K562 (cell line): Measurements from ENCODE around the gene PLA2G3. TPM values are rescaled to one million over a fixed set of nuclear protein-coding genes. Genes with fewer than 3 reads are reported as not detected.
"Not testable (repeated sequence)": the region's sequence is repeated elsewhere in the genome, so short reads cannot be mapped to it uniquely, and the experiment has no call there.

ENCODE experiments used
- ATAC-seq: fragments of 200-7000 bp; cut with Tn5 transposase; 3 replicates; pipeline ENCODE4 v1.9.1; 2020; ENCODE audit warnings: moderate library complexity
- BruUV-seq: library from RNA; stranded (reverse); fragments of 400-500 nt; replicated peaks from 2 replicates; lab custom pipeline; 2021; lab: Mats Ljungman, UMichigan
- CTCF ChIA-PET: fragments of 300-600 bp; formaldehyde crosslinking; extraction: SDS; loops from one replicate; lab custom pipeline; 2021; ENCODE audit warnings: low intra/inter-chr PET ratio; lab: Yijun Ruan, JAX
- POLR2A ChIA-PET: fragments of 300-600, 350-650 bp; sonication (Branson Sonifier 250); formaldehyde crosslinking; extraction: SDS; loops from one replicate; lab custom pipeline; 2021; ENCODE audit warnings: antibody characterized with exemption, inconsistent platforms; lab: Yijun Ruan, JAX
- DNase-seq, 4 experiments: peaks; one replicate each; pipeline versions ENCODE4 v3.0.0 to v3.0.0-alpha.2; 2011 to 2018; ENCODE audit warnings: low spot score in 3 of 4, mixed read lengths in 3 of 4; ENCODE audit errors: extremely low read depth in 1 of 4
- FAIRE-seq: peaks from 2 replicates; lab custom pipeline; 2011; peaks lifted over from hg19 to GRCh38; lab: Jason Lieb, UNC
- H2AFZ ChIP-seq: 2 replicates; pipeline ENCODE4 v1.6.0; 2011; ENCODE audit warnings: low read depth, low read length, control low read depth, inconsistent platforms
- H3K27ac ChIP-seq: fragments of 200-600 bp; 3 replicates; pipeline ENCODE4 v1.8.0; 2011; ENCODE audit warnings: low read depth, mild to moderate bottlenecking, control low read depth, inconsistent platforms, low read length, moderate library complexity, mixed read lengths; ENCODE audit errors: extremely low read depth
- H3K27me3 ChIP-seq, 2 experiments: fragments of 300-600 bp in 1 of 2; 2 replicates in 1 of 2; 3 replicates in 1 of 2; pipeline versions ENCODE4 v1.6.0 to v1.8.0; 2011; ENCODE audit warnings: inconsistent platforms in 2 of 2, low read length in 2 of 2, mild to moderate bottlenecking in 1 of 2, mixed read lengths in 1 of 2, moderate library complexity in 1 of 2; ENCODE audit not compliant: control insufficient read depth in 2 of 2, insufficient read depth in 2 of 2
- H3K36me3 ChIP-seq: fragments of 300-600 bp; 3 replicates; pipeline ENCODE4 v1.8.0; 2011; ENCODE audit warnings: mild to moderate bottlenecking, low read length, inconsistent platforms; ENCODE audit not compliant: control insufficient read depth, insufficient read depth
- H3K4me1 ChIP-seq, 2 experiments: fragments of 200-600 bp in 1 of 2; replicated peaks in 1 of 2; 2 replicates in 1 of 2; 3 replicates in 1 of 2; pipeline versions ENCODE4 v1.5.1 to v1.8.0; 2011; ENCODE audit warnings: inconsistent platforms in 2 of 2, low read length in 2 of 2, mild to moderate bottlenecking in 1 of 2, mixed read lengths in 1 of 2, moderate library complexity in 1 of 2; ENCODE audit not compliant: control insufficient read depth in 2 of 2, insufficient read depth in 2 of 2
- H3K4me2 ChIP-seq: 2 replicates; pipeline ENCODE4 v1.6.1; 2011; ENCODE audit warnings: low read length, control low read depth, inconsistent platforms, mixed read lengths; ENCODE audit not compliant: insufficient read depth
- H3K4me3 ChIP-seq: fragments of 200-600 bp; sonication (generic), shearing (Covaris generic); 2 replicates; pipeline ENCODE4 v1.5.1; 2016; ENCODE audit warnings: control low read depth, inconsistent platforms
- H3K79me2 ChIP-seq: fragments of 200-600 bp; 3 replicates; pipeline ENCODE4 v1.8.0; 2011; ENCODE audit warnings: low read length, inconsistent platforms; ENCODE audit not compliant: control insufficient read depth, insufficient read depth
- H3K9ac ChIP-seq, 2 experiments: 2 replicates each; pipeline versions ENCODE4 v1.6.0 to v1.6.1; 2011; ENCODE audit warnings: low read depth in 2 of 2, low read length in 2 of 2, control low read depth in 1 of 2, inconsistent platforms in 1 of 2, mild to moderate bottlenecking in 1 of 2, mixed read lengths in 1 of 2; ENCODE audit not compliant: insufficient read depth in 1 of 2
- H3K9me1 ChIP-seq: one replicate; pipeline ENCODE4 v1.6.0; 2011; ENCODE audit warnings: inconsistent platforms, mild to moderate bottlenecking, low read length, moderate library complexity; ENCODE audit not compliant: control insufficient read depth, insufficient read depth
- H3K9me3 ChIP-seq: replicated peaks from 2 replicates; pipeline ENCODE4 v1.5.1; 2011; ENCODE audit warnings: low read depth, low read length, inconsistent platforms; ENCODE audit not compliant: control insufficient read depth, insufficient read depth
- H4K20me1 ChIP-seq: replicated peaks from 2 replicates; pipeline ENCODE4 v1.6.1; 2011; ENCODE audit warnings: low read length, inconsistent platforms, mixed read lengths; ENCODE audit not compliant: control insufficient read depth, insufficient read depth
- ASH1L ChIP-seq: fragments of 450-650 bp; IDR thresholded peaks from 2 replicates; pipeline ENCODE4 v1.6.1; 2018; ENCODE audit warnings: borderline replicate concordance, mild to moderate bottlenecking, low read depth; ENCODE audit not compliant: partially characterized antibody
- FOS ChIP-seq: IDR thresholded peaks from 3 replicates; pipeline ENCODE4 v1.6.1; 2011; ENCODE audit not compliant: insufficient read length; ENCODE audit errors: extremely low read depth
- NEUROD1 ChIP-seq: fragments of 150-350 bp; IDR thresholded peaks from 2 replicates; pipeline ENCODE4 v1.6.1; 2014; ENCODE audit warnings: borderline replicate concordance, low read length, low read depth; ENCODE audit not compliant: partially characterized antibody
- NFIC ChIP-seq: fragments of 450-650 bp; IDR thresholded peaks from 2 replicates; pipeline ENCODE4 v1.6.1; 2017; ENCODE audit warnings: mild to moderate bottlenecking, inconsistent platforms
- NFYB ChIP-seq: IDR thresholded peaks from 2 replicates; pipeline ENCODE4 v1.6.1; 2011; ENCODE audit warnings: mild to moderate bottlenecking, moderate library complexity; ENCODE audit not compliant: insufficient read length; ENCODE audit errors: extremely low read depth
- RBM25 ChIP-seq: fragments of 200-400 bp; formaldehyde crosslinking; IDR thresholded peaks from 2 replicates; pipeline ENCODE4 v1.6.1; 2018; ENCODE audit warnings: low read length, low read depth, moderate library complexity; ENCODE audit not compliant: severe bottlenecking
- SUPT5H ChIP-seq: fragments of 450-650 bp; IDR thresholded peaks from 2 replicates; pipeline ENCODE4 v1.6.1; 2016
- ZFX ChIP-seq: sonication (generic); formaldehyde crosslinking; IDR thresholded peaks from 2 replicates; pipeline ENCODE4 v1.8.0; 2022; ENCODE audit warnings: mild to moderate bottlenecking, missing genetic modification reagents, moderate library complexity
- ZNF316 ChIP-seq: fragments of 450-650 bp; IDR thresholded peaks from 2 replicates; pipeline ENCODE4 v1.6.1; 2016
- ZNF384 ChIP-seq: IDR thresholded peaks from 2 replicates; pipeline ENCODE4 v1.6.1; 2012; ENCODE audit warnings: low read depth, low read length, improper control_type of control experiment
- WGBS: fragments of 100-300 bp; shearing (Covaris generic); methylation state at CpG from one replicate; pipeline ENCODE4 v1.1.6; 2016; ENCODE audit warnings: low coverage, mixed read lengths; ENCODE audit not compliant: insufficient coverage; ENCODE audit errors: missing lambda C conversion rate; 5-methylcytosine and 5-hydroxymethylcytosine counted together
- in situ Hi-C: fragments of 300-500 bp; cut with MboI; formaldehyde crosslinking; loops from 4 replicates; pipeline ENCODE4 v1.15.0; 2018; ENCODE audit warnings: inconsistent platforms, mixed read lengths
- intact Hi-C: fragments of 100-400 bp; cut with micrococcal nuclease; formaldehyde crosslinking; loops from 2 replicates; pipeline ENCODE4 v1.14.2; 2022
- polyA plus RNA-seq, 8 experiments: library from polyadenylated mRNA; depleted of rRNA in 4 of 8; stranded (reverse) in 5 of 8; unstranded in 3 of 8; fragments of >200 nt; fragmentation: Nextera tagmentation in 2 of 8; fragmentation: Illumina TruSeq in 1 of 8; extraction: Ambion mirVana in 2 of 8; extraction: Trizol in 1 of 8; gene quantifications; 2 replicates each; pipeline versions ENCODE4 v1.2.1 to v1.2.3, GENCODE V29; 2011 to 2014; ENCODE audit warnings: inconsistent platforms in 1 of 8, missing spikeins in 1 of 8
- total RNA-seq, 7 experiments: library from RNA; depleted of rRNA in 6 of 7; stranded (reverse); fragments of >200 nt in 6 of 7; fragmentation: Illumina TruSeq in 2 of 7; extraction: Trizol in 2 of 7; gene quantifications; 2 replicates each; pipeline versions ENCODE4 v1.2.1 to v1.2.3, GENCODE V29; 2011 to 2021; ENCODE audit warnings: low replicate concordance in 1 of 7
- TF ChIP-seq, protein P1 (sequence below): fragments of 250-450 bp; sonication (Bioruptor Pico); IDR thresholded peaks from 2 replicates; pipeline ENCODE4 v1.8.0; 2022; ENCODE audit warnings: moderate library complexity, mild to moderate bottlenecking, inconsistent platforms
- TF ChIP-seq, protein P2 (sequence below): sonication (generic); formaldehyde crosslinking; IDR thresholded peaks from 2 replicates; pipeline ENCODE4 v1.8.0; 2022; ENCODE audit warnings: mild to moderate bottlenecking, missing genetic modification reagents, borderline replicate concordance

Gene PLA2G3
- total and polyA plus RNA-seq, 9 of the 15 experiments (the other 6 are each of a cell fraction or from before 2014, with no cell fraction given) = 0.18 to 1.4 (median 0.64) TPM

DNA sequence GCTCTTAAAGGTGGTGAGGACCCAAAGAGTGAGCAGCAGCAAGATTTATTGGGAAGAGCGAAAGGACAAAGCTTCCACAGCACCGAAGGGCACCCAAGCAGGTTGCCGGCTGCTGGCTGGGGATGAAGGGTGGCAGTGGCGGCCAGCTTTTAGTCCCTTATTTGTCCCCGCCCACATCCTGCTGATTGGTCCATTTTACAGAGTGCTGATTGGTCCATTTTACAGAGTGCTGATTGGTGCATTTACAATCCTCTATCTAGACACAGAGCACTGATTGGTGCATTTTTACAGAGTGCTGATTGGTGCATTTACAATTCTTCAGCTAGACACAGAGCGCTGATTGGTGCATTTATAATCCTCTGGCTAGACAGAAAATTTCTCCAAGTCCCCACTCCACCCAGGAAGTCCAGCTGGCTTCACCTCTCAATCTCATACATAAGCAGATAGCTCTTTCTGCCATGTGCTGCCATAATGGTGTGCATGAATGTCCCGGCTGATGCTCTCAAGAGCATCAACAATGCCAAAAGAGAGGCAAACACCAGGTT lies 27.7 kb downstream of the PLA2G3 start:
- H3K4me3 ChIP-seq, DNase-seq, H3K27ac ChIP-seq, H4K20me1 ChIP-seq, H2AFZ ChIP-seq, CTCF ChIA-PET, in situ Hi-C loops, H3K9ac ChIP-seq, POLR2A ChIA-PET, ATAC-seq, H3K36me3 ChIP-seq, H3K9me1 ChIP-seq, H3K27me3 ChIP-seq, H3K79me2 ChIP-seq, H3K4me2 ChIP-seq, FAIRE-seq, intact Hi-C loops, H3K9me3 ChIP-seq, BruUV-seq, H3K4me1 ChIP-seq: not testable (repeated sequence)
- TF ChIP-seq ZNF316 = peak; percentile 48
- TF ChIP-seq RBM25 = peak; percentile 64
- peak; percentile 86 for TF ChIP-seq NFYB
- TF ChIP-seq FOS = peak; percentile 24
- TF ChIP-seq ASH1L = peak; percentile 68
- 56% methylated on average over 5 of the region's 7 CpGs for WGBS

DNA sequence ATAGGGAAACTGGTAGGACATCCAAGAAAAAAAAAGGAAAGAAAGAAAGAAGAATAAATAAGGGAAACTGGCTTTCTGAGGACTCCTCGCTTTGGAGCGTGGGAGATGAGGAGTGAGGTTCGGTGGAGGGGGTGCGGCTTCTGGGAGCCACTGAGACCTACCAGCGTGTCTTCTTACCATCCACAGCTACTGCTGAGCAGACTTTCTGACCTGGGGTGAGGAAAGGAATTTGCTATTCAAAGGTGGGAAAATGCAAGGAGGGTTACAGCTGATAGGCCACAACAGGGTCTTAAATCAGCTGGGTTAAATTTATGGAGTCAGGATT lies 32.5 kb downstream of the PLA2G3 start:
- FAIRE-seq = no peak
- H3K27ac ChIP-seq = peak overlapping the region; percentile 68
- 8% methylated on average over 5 of the region's 5 CpGs for WGBS
- no peaks in the 10 kb centered on the region; the same call in 1 of the 2 replicates for H3K9me3 ChIP-seq
- peak overlapping the region; percentile 99 for H2AFZ ChIP-seq
- H3K4me3 ChIP-seq = peak overlapping the region; percentile 35
- no peaks in the 10 kb centered on the region for H4K20me1 ChIP-seq
- no peaks in the 10 kb centered on the region for H3K79me2 ChIP-seq
- peak overlapping the region; percentile 73 to 75 for H3K9ac ChIP-seq
- no peaks in the 10 kb centered on the region for H3K9me1 ChIP-seq
- no peak for DNase-seq
- H3K27me3 ChIP-seq = no peaks in the 10 kb centered on the region
- ChIA-PET CTCF (interaction anchor here (0.6 to 2.3 kb wide), 3 partner anchors 41 to 124 kb away, joined by 3 to 18 read pairs (median 5); no protein-coding TSS in a partner anchor), POLR2A (interaction anchor here (0.5 to 1.6 kb wide), 11 partner anchors 9 to 1629 kb away, joined by 3 to 8 read pairs (median 4); partner anchors contain the start of gene RNF185)
- in situ Hi-C loops = no loop called here
- no peaks in the 10 kb centered on the region for H3K36me3 ChIP-seq
- peaks cover under 1 to 17% of the 10 kb centered on the region in 2 experiments; a peak in 4 of 5 replicates for H3K4me1 ChIP-seq
- H3K4me2 ChIP-seq = peak overlapping the region; percentile 91
- BruUV-seq = no TSS peak
- intact Hi-C loops = loop anchor here (2.0 kb wide), 2 partner anchors 41 to 123 kb away; no protein-coding TSS in a partner anchor
- peak; percentile 25 for ATAC-seq
- TF ChIP-seq, protein P1, sequence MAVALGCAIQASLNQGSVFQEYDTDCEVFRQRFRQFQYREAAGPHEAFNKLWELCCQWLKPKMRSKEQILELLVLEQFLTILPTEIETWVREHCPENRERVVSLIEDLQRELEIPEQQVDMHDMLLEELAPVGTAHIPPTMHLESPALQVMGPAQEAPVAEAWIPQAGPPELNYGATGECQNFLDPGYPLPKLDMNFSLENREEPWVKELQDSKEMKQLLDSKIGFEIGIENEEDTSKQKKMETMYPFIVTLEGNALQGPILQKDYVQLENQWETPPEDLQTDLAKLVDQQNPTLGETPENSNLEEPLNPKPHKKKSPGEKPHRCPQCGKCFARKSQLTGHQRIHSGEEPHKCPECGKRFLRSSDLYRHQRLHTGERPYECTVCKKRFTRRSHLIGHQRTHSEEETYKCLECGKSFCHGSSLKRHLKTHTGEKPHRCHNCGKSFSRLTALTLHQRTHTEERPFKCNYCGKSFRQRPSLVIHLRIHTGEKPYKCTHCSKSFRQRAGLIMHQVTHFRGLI (CRISPR knock-in tag) = no peak
- TF ChIP-seq SUPT5H (no peak), NFIC (no peak), ZNF384 (no peak), NEUROD1 (no peak), ZFX (no peak)
- TF ChIP-seq, protein P2, sequence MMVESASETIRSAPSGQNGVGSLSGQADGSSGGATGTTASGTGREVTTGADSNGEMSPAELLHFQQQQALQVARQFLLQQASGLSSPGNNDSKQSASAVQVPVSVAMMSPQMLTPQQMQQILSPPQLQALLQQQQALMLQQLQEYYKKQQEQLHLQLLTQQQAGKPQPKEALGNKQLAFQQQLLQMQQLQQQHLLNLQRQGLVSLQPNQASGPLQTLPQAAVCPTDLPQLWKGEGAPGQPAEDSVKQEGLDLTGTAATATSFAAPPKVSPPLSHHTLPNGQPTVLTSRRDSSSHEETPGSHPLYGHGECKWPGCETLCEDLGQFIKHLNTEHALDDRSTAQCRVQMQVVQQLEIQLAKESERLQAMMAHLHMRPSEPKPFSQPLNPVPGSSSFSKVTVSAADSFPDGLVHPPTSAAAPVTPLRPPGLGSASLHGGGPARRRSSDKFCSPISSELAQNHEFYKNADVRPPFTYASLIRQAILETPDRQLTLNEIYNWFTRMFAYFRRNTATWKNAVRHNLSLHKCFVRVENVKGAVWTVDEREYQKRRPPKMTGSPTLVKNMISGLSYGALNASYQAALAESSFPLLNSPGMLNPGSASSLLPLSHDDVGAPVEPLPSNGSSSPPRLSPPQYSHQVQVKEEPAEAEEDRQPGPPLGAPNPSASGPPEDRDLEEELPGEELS = no peak
